ENCODE data around the gene GDAP2. TPM values are rescaled to one million over a fixed set of nuclear protein-coding genes. Genes with fewer than 3 reads are reported as not detected.

Gene GDAP2
- total and polyA plus RNA-seq, 4 donors, result 3.0 to 16.8 (median 9.1) TPM

- peaks cover 0 to 15% (median 13%) of the 10 kb centered on the region in 4 donors for H3K36me3 ChIP-seq (ENCODE audit: control insufficient read depth in 4 of 4, insufficient read depth in 3 of 4, low read depth in 1 of 4, low read length in 3 of 4)
- TF ChIP-seq, protein P1, sequence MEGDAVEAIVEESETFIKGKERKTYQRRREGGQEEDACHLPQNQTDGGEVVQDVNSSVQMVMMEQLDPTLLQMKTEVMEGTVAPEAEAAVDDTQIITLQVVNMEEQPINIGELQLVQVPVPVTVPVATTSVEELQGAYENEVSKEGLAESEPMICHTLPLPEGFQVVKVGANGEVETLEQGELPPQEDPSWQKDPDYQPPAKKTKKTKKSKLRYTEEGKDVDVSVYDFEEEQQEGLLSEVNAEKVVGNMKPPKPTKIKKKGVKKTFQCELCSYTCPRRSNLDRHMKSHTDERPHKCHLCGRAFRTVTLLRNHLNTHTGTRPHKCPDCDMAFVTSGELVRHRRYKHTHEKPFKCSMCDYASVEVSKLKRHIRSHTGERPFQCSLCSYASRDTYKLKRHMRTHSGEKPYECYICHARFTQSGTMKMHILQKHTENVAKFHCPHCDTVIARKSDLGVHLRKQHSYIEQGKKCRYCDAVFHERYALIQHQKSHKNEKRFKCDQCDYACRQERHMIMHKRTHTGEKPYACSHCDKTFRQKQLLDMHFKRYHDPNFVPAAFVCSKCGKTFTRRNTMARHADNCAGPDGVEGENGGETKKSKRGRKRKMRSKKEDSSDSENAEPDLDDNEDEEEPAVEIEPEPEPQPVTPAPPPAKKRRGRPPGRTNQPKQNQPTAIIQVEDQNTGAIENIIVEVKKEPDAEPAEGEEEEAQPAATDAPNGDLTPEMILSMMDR (IDR thresholded peaks at IDR 0.05; ENCODE audit: low read depth, low read length, missing input control), result no peak
- TF ChIP-seq, protein P2, sequence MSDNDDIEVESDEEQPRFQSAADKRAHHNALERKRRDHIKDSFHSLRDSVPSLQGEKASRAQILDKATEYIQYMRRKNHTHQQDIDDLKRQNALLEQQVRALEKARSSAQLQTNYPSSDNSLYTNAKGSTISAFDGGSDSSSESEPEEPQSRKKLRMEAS (IDR thresholded peaks at IDR 0.05), result no peak
- TF ChIP-seq, protein P3, sequence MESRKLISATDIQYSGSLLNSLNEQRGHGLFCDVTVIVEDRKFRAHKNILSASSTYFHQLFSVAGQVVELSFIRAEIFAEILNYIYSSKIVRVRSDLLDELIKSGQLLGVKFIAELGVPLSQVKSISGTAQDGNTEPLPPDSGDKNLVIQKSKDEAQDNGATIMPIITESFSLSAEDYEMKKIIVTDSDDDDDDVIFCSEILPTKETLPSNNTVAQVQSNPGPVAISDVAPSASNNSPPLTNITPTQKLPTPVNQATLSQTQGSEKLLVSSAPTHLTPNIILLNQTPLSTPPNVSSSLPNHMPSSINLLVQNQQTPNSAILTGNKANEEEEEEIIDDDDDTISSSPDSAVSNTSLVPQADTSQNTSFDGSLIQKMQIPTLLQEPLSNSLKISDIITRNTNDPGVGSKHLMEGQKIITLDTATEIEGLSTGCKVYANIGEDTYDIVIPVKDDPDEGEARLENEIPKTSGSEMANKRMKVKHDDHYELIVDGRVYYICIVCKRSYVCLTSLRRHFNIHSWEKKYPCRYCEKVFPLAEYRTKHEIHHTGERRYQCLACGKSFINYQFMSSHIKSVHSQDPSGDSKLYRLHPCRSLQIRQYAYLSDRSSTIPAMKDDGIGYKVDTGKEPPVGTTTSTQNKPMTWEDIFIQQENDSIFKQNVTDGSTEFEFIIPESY (IDR thresholded peaks at IDR 0.05), result no peak
- TF ChIP-seq RAD21 (IDR thresholded peaks at IDR 0.05) (no peak), FOXA1 (IDR thresholded peaks at IDR 0.05) (no peak), EGR1 (IDR thresholded peaks at IDR 0.05; ENCODE audit: low read depth in 2 of 2) (no peak), RXRA (IDR thresholded peaks at IDR 0.05) (no peak), HNF4G (IDR thresholded peaks at IDR 0.05) (no peak), TAF1 (conservative IDR thresholded peaks at IDR 0.05) (no peak), NR2F2 (IDR thresholded peaks at IDR 0.05) (no peak), SP1 (IDR thresholded peaks at IDR 0.05) (no peak)
- TF ChIP-seq, protein P4, sequence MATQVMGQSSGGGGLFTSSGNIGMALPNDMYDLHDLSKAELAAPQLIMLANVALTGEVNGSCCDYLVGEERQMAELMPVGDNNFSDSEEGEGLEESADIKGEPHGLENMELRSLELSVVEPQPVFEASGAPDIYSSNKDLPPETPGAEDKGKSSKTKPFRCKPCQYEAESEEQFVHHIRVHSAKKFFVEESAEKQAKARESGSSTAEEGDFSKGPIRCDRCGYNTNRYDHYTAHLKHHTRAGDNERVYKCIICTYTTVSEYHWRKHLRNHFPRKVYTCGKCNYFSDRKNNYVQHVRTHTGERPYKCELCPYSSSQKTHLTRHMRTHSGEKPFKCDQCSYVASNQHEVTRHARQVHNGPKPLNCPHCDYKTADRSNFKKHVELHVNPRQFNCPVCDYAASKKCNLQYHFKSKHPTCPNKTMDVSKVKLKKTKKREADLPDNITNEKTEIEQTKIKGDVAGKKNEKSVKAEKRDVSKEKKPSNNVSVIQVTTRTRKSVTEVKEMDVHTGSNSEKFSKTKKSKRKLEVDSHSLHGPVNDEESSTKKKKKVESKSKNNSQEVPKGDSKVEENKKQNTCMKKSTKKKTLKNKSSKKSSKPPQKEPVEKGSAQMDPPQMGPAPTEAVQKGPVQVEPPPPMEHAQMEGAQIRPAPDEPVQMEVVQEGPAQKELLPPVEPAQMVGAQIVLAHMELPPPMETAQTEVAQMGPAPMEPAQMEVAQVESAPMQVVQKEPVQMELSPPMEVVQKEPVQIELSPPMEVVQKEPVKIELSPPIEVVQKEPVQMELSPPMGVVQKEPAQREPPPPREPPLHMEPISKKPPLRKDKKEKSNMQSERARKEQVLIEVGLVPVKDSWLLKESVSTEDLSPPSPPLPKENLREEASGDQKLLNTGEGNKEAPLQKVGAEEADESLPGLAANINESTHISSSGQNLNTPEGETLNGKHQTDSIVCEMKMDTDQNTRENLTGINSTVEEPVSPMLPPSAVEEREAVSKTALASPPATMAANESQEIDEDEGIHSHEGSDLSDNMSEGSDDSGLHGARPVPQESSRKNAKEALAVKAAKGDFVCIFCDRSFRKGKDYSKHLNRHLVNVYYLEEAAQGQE (IDR thresholded peaks at IDR 0.05), result no peak
- H3K9me3 ChIP-seq (ENCODE audit: control insufficient read depth in 4 of 4, low read length in 3 of 4), result no peaks in the 10 kb centered on the region
- no peaks in the 10 kb centered on the region for H3K27me3 ChIP-seq (ENCODE audit: control insufficient read depth in 4 of 4, insufficient read depth in 4 of 4, low read length in 3 of 4)
- no peak overlapping the region for H3K4me3 ChIP-seq (ENCODE audit: low read depth in 1 of 3, low read length in 3 of 3)
- no peak for DNase-seq (ENCODE audit: low spot score)
- no peak overlapping the region for H3K9ac ChIP-seq (ENCODE audit: low read depth in 1 of 2, low read length in 2 of 2)
- no peaks in the 10 kb centered on the region for H3K4me1 ChIP-seq (ENCODE audit: control insufficient read depth in 4 of 4, insufficient read depth in 4 of 4, low read length in 3 of 4)
- 97% methylated on average over 2 of the region's 2 CpGs for WGBS
- no peak overlapping the region for H3K27ac ChIP-seq (ENCODE audit: low read depth in 1 of 2, low read length in 2 of 2)
These were observed 7.4 kb downstream of the GDAP2 start for GRCh38 chr1:117921991-117922390.

DNA sequence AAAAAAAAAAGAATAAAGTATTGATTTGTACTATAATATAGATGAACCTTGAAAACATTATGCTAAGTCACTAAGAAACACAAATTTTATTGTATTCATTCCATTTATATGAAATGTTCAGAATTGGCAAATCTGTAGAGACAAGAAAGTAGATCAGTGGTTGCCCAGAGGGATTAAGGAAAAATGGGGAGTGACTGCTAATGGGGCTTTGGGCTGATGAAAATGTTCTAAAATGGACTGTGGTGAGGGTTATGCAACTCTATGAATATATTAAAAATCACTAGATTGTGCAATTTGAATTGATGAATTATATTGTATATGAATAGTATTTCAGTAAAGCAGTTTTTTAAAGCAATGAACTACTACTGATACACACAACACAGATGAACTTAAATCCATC, 10.0 kb downstream of the GDAP2 start:
- Histone ChIP-seq H3K36me3 (ENCODE audit: control insufficient read depth in 4 of 4, insufficient read depth in 3 of 4, low read depth in 1 of 4, low read length in 3 of 4) (peaks cover 0 to 30% (median 22%) of the 10 kb centered on the region in 4 donors), H3K27me3 (ENCODE audit: control insufficient read depth in 4 of 4, insufficient read depth in 4 of 4, low read length in 3 of 4) (no peaks in the 10 kb centered on the region), H3K9me3 (ENCODE audit: control insufficient read depth in 4 of 4, low read length in 3 of 4) (no peaks in the 10 kb centered on the region), H3K4me3 (ENCODE audit: low read depth in 1 of 3, low read length in 3 of 3) (no peak overlapping the region), H3K27ac (ENCODE audit: low read depth in 1 of 2, low read length in 2 of 2) (no peak overlapping the region), H3K4me1 (ENCODE audit: control insufficient read depth in 4 of 4, insufficient read depth in 4 of 4, low read length in 3 of 4) (no peaks in the 10 kb centered on the region), H3K9ac (ENCODE audit: low read depth in 1 of 2, low read length in 2 of 2) (no peak overlapping the region)
- no peak for DNase-seq (ENCODE audit: low spot score)
- no peak for TF ChIP-seq RXRA (IDR thresholded peaks at IDR 0.05)
- no peak for TF ChIP-seq NR2F2 (IDR thresholded peaks at IDR 0.05)
- no peak for TF ChIP-seq SP1 (IDR thresholded peaks at IDR 0.05)
- TF ChIP-seq FOXA2 (IDR thresholded peaks at IDR 0.05), result no peak
- TF ChIP-seq RAD21 (IDR thresholded peaks at IDR 0.05), result no peak
- no peak for TF ChIP-seq GABPA (IDR thresholded peaks at IDR 0.05 in 1 of 2, conservative IDR thresholded peaks at IDR 0.05 in 1 of 2)
- TF ChIP-seq HNF4A (conservative IDR thresholded peaks at IDR 0.05), result no peak
- TF ChIP-seq, protein P4 (IDR thresholded peaks at IDR 0.05), result no peak
- TF ChIP-seq, protein P1 (IDR thresholded peaks at IDR 0.05; ENCODE audit: low read depth, low read length, missing input control), result no peak
- TF ChIP-seq, protein P2 (IDR thresholded peaks at IDR 0.05), result no peak
- no peak for TF ChIP-seq YY1 (IDR thresholded peaks at IDR 0.05)
- no peak for TF ChIP-seq ATF3 (IDR thresholded peaks at IDR 0.05)
- no peak for TF ChIP-seq FOXA1 (IDR thresholded peaks at IDR 0.05)
- TF ChIP-seq JUND (IDR thresholded peaks at IDR 0.05), result no peak
- TF ChIP-seq TAF1 (conservative IDR thresholded peaks at IDR 0.05), result no peak
- no peak for TF ChIP-seq HNF4G (IDR thresholded peaks at IDR 0.05)
